ENCODE measurements around the gene AIG1. TPM values are rescaled to one million over a fixed set of nuclear protein-coding genes. Genes with fewer than 3 reads are reported as not detected.

The AIG1 gene
- total and polyA plus RNA-seq, 2 donors (not counting 1 experiment from before 2014, with no cell fraction given) = 40.6 to 42.2 TPM

DNA sequence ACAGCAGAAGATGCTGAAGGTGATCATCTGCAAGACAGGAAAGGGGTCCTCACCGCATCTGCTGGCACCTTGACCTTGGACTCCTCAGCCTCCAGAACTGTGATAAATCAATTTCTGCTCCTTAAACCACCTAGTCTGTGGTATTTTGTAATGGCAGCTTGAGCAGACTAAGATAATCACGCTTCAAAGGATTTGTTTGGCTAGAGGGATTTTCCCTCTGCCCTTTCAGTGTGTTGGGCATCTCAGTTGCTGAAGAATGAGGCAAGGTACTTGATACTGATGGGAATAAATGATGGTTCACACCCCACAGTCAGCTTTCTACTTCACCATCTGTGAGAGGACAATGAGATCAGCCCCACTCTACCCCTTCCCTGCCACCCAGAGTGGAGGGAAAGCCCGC is 329.6 kb downstream of the AIG1 start:
- Histone ChIP-seq H3K9ac (ENCODE audit: insufficient read depth, low read length) (no peak overlapping the region), H3K4me2 (ENCODE audit: extremely low read depth, insufficient read depth, low read length) (no peak overlapping the region), H3K79me2 (ENCODE audit: control insufficient read depth, insufficient read depth, low read length) (no peaks in the 10 kb centered on the region), H4K20me1 (ENCODE audit: control insufficient read depth, extremely low read depth, insufficient read depth, low read length) (no peaks in the 10 kb centered on the region), H3K4me3 (replicated peaks in 1 of 4; ENCODE audit: control extremely low read depth in 1 of 4, insufficient read depth in 1 of 4, low read depth in 3 of 4, low read length in 4 of 4) (no peak overlapping the region), H3K36me3 (ENCODE audit: control insufficient read depth, insufficient read depth, low read length) (no peaks in the 10 kb centered on the region), H2AFZ (ENCODE audit: low read length) (no peak overlapping the region), H3K27me3 (ENCODE audit: control insufficient read depth, insufficient read depth, low read length) (no peaks in the 10 kb centered on the region), H3K9me3 (ENCODE audit: control insufficient read depth, insufficient read depth, low read depth, low read length) (no peaks in the 10 kb centered on the region), H3K4me1 (ENCODE audit: control insufficient read depth, extremely low read depth, insufficient read depth, low read length) (no peaks in the 10 kb centered on the region), H3K27ac (ENCODE audit: insufficient read depth, low read length) (no peak overlapping the region)
- DNase-seq (ENCODE audit: low read depth in 2 of 2) = no peak
- TF ChIP-seq, protein P1, sequence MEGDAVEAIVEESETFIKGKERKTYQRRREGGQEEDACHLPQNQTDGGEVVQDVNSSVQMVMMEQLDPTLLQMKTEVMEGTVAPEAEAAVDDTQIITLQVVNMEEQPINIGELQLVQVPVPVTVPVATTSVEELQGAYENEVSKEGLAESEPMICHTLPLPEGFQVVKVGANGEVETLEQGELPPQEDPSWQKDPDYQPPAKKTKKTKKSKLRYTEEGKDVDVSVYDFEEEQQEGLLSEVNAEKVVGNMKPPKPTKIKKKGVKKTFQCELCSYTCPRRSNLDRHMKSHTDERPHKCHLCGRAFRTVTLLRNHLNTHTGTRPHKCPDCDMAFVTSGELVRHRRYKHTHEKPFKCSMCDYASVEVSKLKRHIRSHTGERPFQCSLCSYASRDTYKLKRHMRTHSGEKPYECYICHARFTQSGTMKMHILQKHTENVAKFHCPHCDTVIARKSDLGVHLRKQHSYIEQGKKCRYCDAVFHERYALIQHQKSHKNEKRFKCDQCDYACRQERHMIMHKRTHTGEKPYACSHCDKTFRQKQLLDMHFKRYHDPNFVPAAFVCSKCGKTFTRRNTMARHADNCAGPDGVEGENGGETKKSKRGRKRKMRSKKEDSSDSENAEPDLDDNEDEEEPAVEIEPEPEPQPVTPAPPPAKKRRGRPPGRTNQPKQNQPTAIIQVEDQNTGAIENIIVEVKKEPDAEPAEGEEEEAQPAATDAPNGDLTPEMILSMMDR (conservative IDR thresholded peaks at IDR 0.05 in 1 of 2, IDR thresholded peaks at IDR 0.05 in 1 of 2; ENCODE audit: low read depth in 1 of 2, low read length in 2 of 2) = no peak
- no peak for TF ChIP-seq EZH2 (IDR thresholded peaks at IDR 0.05; ENCODE audit: low read length, missing control alignments)

Other genes starting within 250 kb of the AIG1 start
- 14.4 and 15.9 TPM in 2 replicates for gene HIVEP2, start 115.7 kb upstream of the AIG1 start, total RNA-seq
- gene HIVEP2, start 115.7 kb upstream of the AIG1 start, polyA plus RNA-seq = 5.0 and 7.1 TPM in 2 replicates